Muscle of leg (tissue), 11 donors: Measurements from ENCODE around the gene TBCB. TPM values are rescaled to one million over a fixed set of nuclear protein-coding genes. Genes with fewer than 3 reads are reported as not detected.

ENCODE experiments used
- DNase-seq: peaks from one replicate; pipeline ENCODE4 v3.0.0; 2013
- H3K27ac ChIP-seq: one replicate; pipeline ENCODE4 v1.5.1; 2013; ENCODE audit warnings: mild to moderate bottlenecking, low read length, control low read depth
- H3K27me3 ChIP-seq: one replicate; pipeline ENCODE4 v1.6.1; 2013; ENCODE audit warnings: low read length; ENCODE audit not compliant: control insufficient read depth, insufficient read depth
- H3K36me3 ChIP-seq: one replicate; pipeline ENCODE4 v1.6.1; 2013; ENCODE audit warnings: low read length; ENCODE audit not compliant: control insufficient read depth, insufficient read depth
- H3K4me1 ChIP-seq: one replicate; pipeline ENCODE4 v1.6.1; 2013; ENCODE audit warnings: low read length; ENCODE audit not compliant: control insufficient read depth, insufficient read depth
- H3K4me3 ChIP-seq: one replicate; pipeline ENCODE4 v1.5.1; 2013; ENCODE audit warnings: low read length, control low read depth
- H3K9me3 ChIP-seq: replicated peaks from 2 replicates; pipeline ENCODE4 v1.6.1; 2013; ENCODE audit warnings: low read depth, low read length; ENCODE audit not compliant: control insufficient read depth
- WGBS: methylation state at CpG from one replicate; pipeline ENCODE4 v1.1.5; 2013; ENCODE audit warnings: missing lambda C conversion rate; ENCODE audit not compliant: insufficient coverage; 5-methylcytosine and 5-hydroxymethylcytosine counted together
- polyA plus RNA-seq, 8 donors: library from polyadenylated mRNA; unstranded; fragments of 120-200 nt; gene quantifications; one replicate each; pipeline versions ENCODE4 v1.2.1 to v1.2.3, GENCODE V29; 2013; ENCODE audit warnings: inconsistent platforms in 1 of 8, low replicate concordance in 1 of 8; ENCODE audit not compliant: insufficient read length in 8 of 8, insufficient read depth in 1 of 8
- total RNA-seq: library from RNA; stranded (reverse); fragments of 120-200 nt; gene quantifications from one replicate; pipeline ENCODE4 v1.2.4, GENCODE V29; 2013

Gene TBCB
- total and polyA plus RNA-seq, 9 donors = 86.5 to 129 (median 91.2) TPM

DNA sequence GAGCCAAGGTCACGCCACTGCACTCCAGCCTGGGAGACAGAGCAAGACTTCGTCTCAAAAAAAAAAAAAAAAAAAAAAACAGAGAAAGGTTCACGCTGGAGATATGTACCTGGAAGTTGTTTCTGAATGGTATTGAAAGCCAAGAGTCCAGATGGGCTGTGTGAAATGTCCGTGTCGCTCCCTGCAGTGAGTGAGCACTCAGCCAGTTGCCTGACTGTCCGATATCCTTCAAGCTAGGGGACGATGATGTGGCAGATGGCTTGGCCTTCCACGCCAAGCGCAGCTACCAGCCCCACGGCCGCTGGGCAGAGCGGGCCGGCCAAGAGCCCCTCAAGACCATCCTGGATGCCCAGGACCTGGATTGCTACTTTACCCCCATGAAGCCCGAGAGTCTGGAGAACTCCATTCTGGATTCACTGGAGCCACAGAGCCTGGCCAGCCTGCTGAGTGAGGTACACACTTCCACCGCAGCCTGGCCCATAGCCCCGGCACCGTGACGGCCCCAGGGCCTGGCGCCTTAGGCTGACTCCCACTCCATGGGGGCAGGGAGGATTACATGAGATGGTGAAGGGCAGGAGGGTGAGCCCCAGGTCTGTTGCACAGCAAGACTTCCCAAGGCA is 16.0 kb upstream of the TBCB start:
- H3K27ac ChIP-seq = no peak overlapping the region
- H3K9me3 ChIP-seq = no peaks in the 10 kb centered on the region
- DNase-seq = no peak
- no peaks in the 10 kb centered on the region for H3K27me3 ChIP-seq
- H3K4me3 ChIP-seq = no peak overlapping the region
- H3K36me3 ChIP-seq = peaks cover 39% of the 10 kb centered on the region
- 92% methylated on average over 19 of the region's 19 CpGs for WGBS
- peaks cover 9% of the 10 kb centered on the region for H3K4me1 ChIP-seq

- no peak for DNase-seq
- no peak overlapping the region for H3K27ac ChIP-seq
- H3K4me1 ChIP-seq = peaks cover 9% of the 10 kb centered on the region
- H3K9me3 ChIP-seq = no peaks in the 10 kb centered on the region
- H3K4me3 ChIP-seq = no peak overlapping the region
- WGBS = 100% methylated on average over 5 of the region's 5 CpGs
- peaks cover 46% of the 10 kb centered on the region for H3K36me3 ChIP-seq
- no peaks in the 10 kb centered on the region for H3K27me3 ChIP-seq
Observed at GRCh38 chr19:36100476-36100875, 14.8 kb upstream of the TBCB start.

DNA sequence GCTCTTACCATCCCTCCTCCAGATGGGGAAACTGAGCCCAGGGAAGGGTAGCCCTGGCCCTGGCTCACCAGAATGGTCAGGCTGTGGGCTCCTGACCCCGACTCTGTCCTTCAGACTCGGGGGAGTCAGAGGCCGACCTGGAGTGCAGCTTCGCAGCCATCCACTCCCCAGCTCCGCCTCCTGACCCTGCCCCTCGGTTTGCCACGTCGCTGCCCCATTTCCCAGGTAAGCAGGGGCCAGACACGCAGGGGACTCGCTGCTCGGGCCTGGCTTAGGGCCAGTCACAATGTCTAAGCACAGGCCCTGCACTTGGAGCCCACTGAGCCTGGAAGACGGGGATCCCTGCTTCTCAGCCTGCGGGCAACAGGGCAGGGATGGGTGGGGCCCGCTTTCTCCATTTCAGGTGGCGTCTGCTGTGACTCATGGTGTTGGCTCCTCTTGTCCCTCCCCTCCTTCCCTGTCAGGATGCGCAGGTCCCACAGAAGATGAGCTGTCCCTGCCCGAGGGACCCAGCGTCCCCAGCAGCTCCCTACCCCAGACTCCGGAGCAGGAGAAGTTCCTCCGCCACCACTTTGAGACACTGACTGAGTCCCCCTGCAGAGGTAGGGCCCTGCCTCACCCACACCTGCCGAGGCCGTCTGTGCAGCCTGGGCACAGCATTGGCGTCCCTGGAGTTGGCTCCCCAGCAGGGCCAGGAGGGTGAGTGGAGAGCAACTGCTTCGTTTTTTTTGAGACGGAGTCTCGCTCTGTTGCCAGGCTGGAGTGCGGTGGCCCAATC is 13.5 kb upstream of the TBCB start:
- Histone ChIP-seq H3K4me3 (no peak overlapping the region), H3K36me3 (peaks cover 45% of the 10 kb centered on the region), H3K27me3 (no peaks in the 10 kb centered on the region), H3K9me3 (no peaks in the 10 kb centered on the region), H3K4me1 (peaks cover 9% of the 10 kb centered on the region), H3K27ac (no peak overlapping the region)
- WGBS = 88% methylated on average over 27 of the region's 27 CpGs
- DNase-seq = no peak

GRCh38 chr19:36103040-36103626 is 12.1 kb upstream of the TBCB start:
- no peak overlapping the region for H3K4me3 ChIP-seq
- no peaks in the 10 kb centered on the region for H3K27me3 ChIP-seq
- peaks cover 9% of the 10 kb centered on the region for H3K4me1 ChIP-seq
- no peaks in the 10 kb centered on the region for H3K9me3 ChIP-seq
- H3K27ac ChIP-seq = no peak overlapping the region
- peaks cover 45% of the 10 kb centered on the region for H3K36me3 ChIP-seq
- 93% methylated on average over 21 of the region's 24 CpGs for WGBS
- DNase-seq = no peak

- H3K4me3 ChIP-seq = no peak overlapping the region
- 98% methylated on average over 9 of the region's 12 CpGs for WGBS
- H3K4me1 ChIP-seq = peaks cover 9% of the 10 kb centered on the region
- no peaks in the 10 kb centered on the region for H3K9me3 ChIP-seq
- no peak for DNase-seq
- H3K27me3 ChIP-seq = no peaks in the 10 kb centered on the region
- peaks cover 45% of the 10 kb centered on the region for H3K36me3 ChIP-seq
- no peak overlapping the region for H3K27ac ChIP-seq
Observed at GRCh38 chr19:36103842-36104552, 11.3 kb upstream of the TBCB start.

DNA sequence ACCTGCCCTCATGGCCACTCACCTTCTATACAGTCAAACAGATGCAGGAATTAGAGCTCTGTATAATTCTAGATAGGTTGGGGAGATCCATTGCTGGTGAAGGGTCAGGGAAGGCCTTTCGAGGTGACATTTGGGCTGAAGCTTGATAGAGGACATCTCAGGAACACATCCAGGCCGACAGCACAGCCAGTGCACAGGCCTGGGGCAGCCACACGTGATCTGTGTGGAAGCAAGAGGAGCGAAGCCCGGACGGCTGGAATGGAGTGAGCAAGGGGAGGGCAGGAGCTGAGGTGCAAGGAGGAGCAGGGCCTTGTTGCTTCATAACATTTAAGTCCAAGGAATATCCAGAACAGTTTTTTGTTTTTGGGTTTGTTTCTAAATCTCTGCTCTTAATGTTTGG is 8.8 kb upstream of the TBCB start:
- Histone ChIP-seq H3K27ac (no peak overlapping the region), H3K27me3 (no peaks in the 10 kb centered on the region), H3K36me3 (peaks cover 42% of the 10 kb centered on the region), H3K9me3 (no peaks in the 10 kb centered on the region), H3K4me3 (no peak overlapping the region), H3K4me1 (no peaks in the 10 kb centered on the region)
- 85% methylated on average over 5 of the region's 6 CpGs for WGBS
- no peak for DNase-seq

DNA sequence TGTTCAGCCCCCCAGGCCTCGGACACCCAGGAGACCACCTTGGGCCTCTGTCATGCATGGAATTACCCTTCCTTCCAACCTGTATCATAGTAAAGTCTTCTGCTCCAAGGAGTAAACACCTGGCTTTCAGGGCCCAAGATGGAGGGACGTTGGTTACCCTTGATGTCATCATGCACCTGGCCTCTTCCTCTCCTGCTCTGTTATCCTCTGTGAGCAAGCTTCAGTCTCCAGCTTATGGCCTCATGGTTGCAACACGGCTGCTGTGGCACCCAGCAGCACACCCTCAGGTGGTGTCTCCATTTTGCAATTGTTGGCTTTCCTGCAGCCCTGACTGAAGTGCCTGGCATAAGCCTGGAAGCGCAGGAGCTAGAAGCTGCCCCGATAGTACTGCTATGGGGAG is 8.3 kb upstream of the TBCB start:
- H3K36me3 ChIP-seq = peaks cover 42% of the 10 kb centered on the region
- no peak overlapping the region for H3K4me3 ChIP-seq
- H3K27ac ChIP-seq = no peak overlapping the region
- no peaks in the 10 kb centered on the region for H3K27me3 ChIP-seq
- 96% methylated on average over 5 of the region's 5 CpGs for WGBS
- no peak for DNase-seq
- H3K9me3 ChIP-seq = no peaks in the 10 kb centered on the region
- no peaks in the 10 kb centered on the region for H3K4me1 ChIP-seq

DNA sequence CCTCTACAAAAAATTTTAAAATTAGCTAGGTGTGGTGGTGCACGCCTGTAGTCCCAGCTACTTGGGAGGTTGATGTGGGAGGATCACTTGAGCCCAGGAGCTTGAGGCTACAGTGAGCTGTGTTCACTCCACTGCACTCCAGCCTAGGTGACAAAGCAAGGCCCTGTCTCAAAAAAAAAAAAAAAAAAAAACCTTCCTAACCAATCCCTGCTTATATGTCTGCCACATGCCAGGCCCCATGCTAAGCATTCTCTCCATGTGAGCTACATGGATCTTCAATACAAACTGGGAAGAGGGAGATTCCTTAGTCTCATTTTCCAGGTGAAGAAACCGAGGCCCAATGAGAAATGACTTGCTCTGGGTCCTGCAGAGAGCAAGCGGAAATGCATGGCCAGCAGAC is 6.6 kb upstream of the TBCB start:
- Histone ChIP-seq H3K27ac (no peak overlapping the region), H3K4me1 (peaks cover 4% of the 10 kb centered on the region), H3K36me3 (peaks cover 40% of the 10 kb centered on the region), H3K4me3 (no peak overlapping the region), H3K9me3 (no peaks in the 10 kb centered on the region), H3K27me3 (no peaks in the 10 kb centered on the region)
- no peak for DNase-seq
- WGBS = 100% methylated on average over 1 of the region's 3 CpGs

- peaks cover 26% of the 10 kb centered on the region for H3K36me3 ChIP-seq
- H3K4me1 ChIP-seq = peaks cover 13% of the 10 kb centered on the region
- DNase-seq = no peak
- no peaks in the 10 kb centered on the region for H3K27me3 ChIP-seq
- no peaks in the 10 kb centered on the region for H3K9me3 ChIP-seq
- no peak within 1 kb of the TSS for H3K27ac ChIP-seq
- WGBS = 80% methylated on average over 1 of the region's 1 CpG
- no peak within 1 kb of the TSS for H3K4me3 ChIP-seq
Observed at GRCh38 chr19:36110487-36111199, 4.6 kb upstream of the TBCB start, which contains the start of gene OVOL3. OVOL3 (plus strand) TSS chr19:36111143; CDS start chr19:36111203, 60 bp downstream.
